Pancreas (tissue), 10 donors: ENCODE measurements around the gene SRGAP2C. TPM values are rescaled to one million over a fixed set of nuclear protein-coding genes. Genes with fewer than 3 reads are reported as not detected.
"Not testable (repeated sequence)": the region's sequence is repeated elsewhere in the genome, so short reads cannot be mapped to it uniquely, and the experiment has no call there.

Experiments
- ATAC-seq, 4 donors: fragments of 200-7000 bp; cut with Tn5 transposase; one replicate each; pipeline versions ENCODE4 v1.8.0 to v1.9.1; 2020; ENCODE audit warnings: mild to moderate bottlenecking in 4 of 4, moderate library complexity in 4 of 4
- DNase-seq, 6 donors: peaks; one replicate each; pipeline ENCODE4 v3.0.0-alpha.2; 2020
- FAIRE-seq: peaks from 2 replicates; lab custom pipeline; 2012; peaks lifted over from hg19 to GRCh38; lab: Jason Lieb, UNC
- H3K27ac ChIP-seq, 4 donors: fragments of 200-600 bp; sonication (generic); 1 replicate in 3 of 4; 2 replicates in 1 of 4; pipeline versions ENCODE4 v1.5.0 to v1.8.0; 2020
- H3K27me3 ChIP-seq, 4 donors: fragments of 200-600 bp; one replicate each; pipeline ENCODE4 v1.8.0; 2021
- H3K36me3 ChIP-seq, 3 donors: fragments of 200-600 bp; sonication (generic) in 1 of 3; one replicate each; pipeline versions ENCODE4 v1.5.0 to v1.8.0; 2020 to 2021
- H3K4me1 ChIP-seq, 3 donors: fragments of 200-600 bp; one replicate each; pipeline ENCODE4 v1.8.0; 2021
- H3K4me3 ChIP-seq, 4 donors: fragments of 200-600 bp; sonication (generic) in 2 of 4; one replicate each; pipeline versions ENCODE4 v1.5.0 to v1.8.0; 2020 to 2021
- H3K9me3 ChIP-seq, 4 donors: fragments of 200-600 bp; one replicate each; pipeline ENCODE4 v1.8.0; 2021
- WGBS, 2 donors: extraction: QIAGEN DNeasy Blood & Tissue Kit; methylation state at CpG; one replicate each; pipeline ENCODE4 v1.1.7; 2013; 5-methylcytosine and 5-hydroxymethylcytosine counted together
- intact Hi-C, 3 donors: fragments of 100-400 bp; cut with DNase I; formaldehyde crosslinking; loops; one replicate each; pipeline versions ENCODE4 v1.11.1 to v1.14.2; 2022
- polyA plus RNA-seq, 2 donors: library from polyadenylated mRNA; stranded (reverse); fragments of 200-250 nt; gene quantifications; one replicate each; pipeline ENCODE4 v1.2.3, GENCODE V29; 2013
- total RNA-seq, 6 donors: library from RNA; stranded (reverse); fragmentation: NEBNext Ultra II Directional in 4 of 6; extraction: Animal tissue kit (Norgen Biotek cat#: 25700) in 4 of 6; gene quantifications; one replicate each; pipeline versions ENCODE4 v1.2.1 to v1.2.4, GENCODE V29; 2021 to 2023
- donor health status: healthy with polysubstance abuse.
- donor health status: DM: no; HTN: no; CAD: no; lungs with moderate emphysema.
- donor health status: DM: no; HTN: no; CAD: no.
- donor health status: control.
- donor health status: control.
- donor health status: Bipolar disorder and iron deficiency.
- donor health status: DM: yes; HTN: yes; CAD: no.
- donor health status: DM: no; HTN: no; CAD: no.
- donor health status: DM: no; HTN: no; CAD: no.
- donor health status: DM: yes; HTN: yes; CAD: no.

The SRGAP2C gene
- total and polyA plus RNA-seq, 8 donors: 2.2 to 12.4 (median 4.8) TPM

DNA sequence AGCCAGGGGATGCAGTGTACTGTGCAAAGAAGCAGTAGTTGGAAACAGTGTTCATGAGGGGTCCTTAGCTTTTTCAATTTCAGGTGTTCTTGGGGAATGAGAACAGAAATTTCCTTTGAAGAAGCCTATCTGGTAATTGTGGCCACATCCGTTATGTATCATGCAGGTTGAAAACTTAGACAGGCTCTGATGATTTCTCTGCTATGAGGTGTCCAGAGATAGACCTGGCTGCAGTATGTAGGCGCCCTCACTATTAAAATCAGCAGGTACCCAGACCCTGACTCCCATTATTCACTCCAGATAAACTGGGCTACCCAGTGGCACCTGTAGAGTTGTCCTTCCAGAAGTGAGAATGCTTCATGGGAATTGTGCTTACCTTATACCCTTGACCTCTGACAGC, 7.7 kb downstream of the SRGAP2C start:
- H3K27me3 ChIP-seq, H3K4me3 ChIP-seq, H3K27ac ChIP-seq, H3K36me3 ChIP-seq, DNase-seq, FAIRE-seq, H3K4me1 ChIP-seq, H3K9me3 ChIP-seq, ATAC-seq, intact Hi-C loops: not testable (repeated sequence)
- 88 to 93% methylated on average over 1 to 2 of the region's 2 CpGs for WGBS, 2 donors

- H3K4me1 ChIP-seq, H3K27ac ChIP-seq, FAIRE-seq, H3K4me3 ChIP-seq, DNase-seq, H3K9me3 ChIP-seq, intact Hi-C loops, H3K27me3 ChIP-seq, ATAC-seq, H3K36me3 ChIP-seq: not testable (repeated sequence)
- WGBS, 2 donors: 91 to 97% methylated on average over 2 to 3 of the region's 7 CpGs
These were observed 12.5 kb downstream of the SRGAP2C start for GRCh38 chr1:121197095-121197882.

DNA sequence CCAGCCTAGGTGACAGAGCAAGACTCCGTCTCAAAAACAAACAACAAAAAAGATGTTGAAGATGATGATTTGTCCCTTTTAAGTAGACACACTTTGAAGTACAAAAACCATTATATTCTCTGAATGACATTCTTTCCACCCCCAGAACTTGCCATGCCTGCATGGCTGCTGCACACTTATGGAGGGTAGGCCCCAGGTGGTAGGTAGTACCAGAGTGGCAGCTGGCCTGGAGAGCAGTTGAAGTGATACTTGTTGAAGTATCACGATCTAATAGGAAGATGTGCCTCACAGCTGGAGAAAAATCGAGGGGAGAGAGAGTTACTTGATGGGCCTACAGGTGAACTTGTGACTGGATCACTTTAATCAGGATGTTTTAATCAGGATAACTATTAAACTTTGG, 15.0 kb downstream of the SRGAP2C start:
- intact Hi-C loops, H3K4me1 ChIP-seq, H3K9me3 ChIP-seq, H3K27me3 ChIP-seq, DNase-seq, H3K36me3 ChIP-seq, ATAC-seq, FAIRE-seq, H3K27ac ChIP-seq, H3K4me3 ChIP-seq: not testable (repeated sequence)
- WGBS, 2 donors: 75 to 78% methylated on average over 1 of the region's 3 CpGs

- ATAC-seq: peak in 1 of 4 donors; percentile 29
- H3K27me3 ChIP-seq, H3K4me3 ChIP-seq, FAIRE-seq, H3K36me3 ChIP-seq, H3K4me1 ChIP-seq, intact Hi-C loops, H3K9me3 ChIP-seq, DNase-seq, H3K27ac ChIP-seq: not testable (repeated sequence)
- WGBS, 2 donors: no CpG with 5 or more reads among the region's 1 CpG
These were observed 15.5 kb downstream of the SRGAP2C start for GRCh38 chr1:121200232-121200631.

DNA sequence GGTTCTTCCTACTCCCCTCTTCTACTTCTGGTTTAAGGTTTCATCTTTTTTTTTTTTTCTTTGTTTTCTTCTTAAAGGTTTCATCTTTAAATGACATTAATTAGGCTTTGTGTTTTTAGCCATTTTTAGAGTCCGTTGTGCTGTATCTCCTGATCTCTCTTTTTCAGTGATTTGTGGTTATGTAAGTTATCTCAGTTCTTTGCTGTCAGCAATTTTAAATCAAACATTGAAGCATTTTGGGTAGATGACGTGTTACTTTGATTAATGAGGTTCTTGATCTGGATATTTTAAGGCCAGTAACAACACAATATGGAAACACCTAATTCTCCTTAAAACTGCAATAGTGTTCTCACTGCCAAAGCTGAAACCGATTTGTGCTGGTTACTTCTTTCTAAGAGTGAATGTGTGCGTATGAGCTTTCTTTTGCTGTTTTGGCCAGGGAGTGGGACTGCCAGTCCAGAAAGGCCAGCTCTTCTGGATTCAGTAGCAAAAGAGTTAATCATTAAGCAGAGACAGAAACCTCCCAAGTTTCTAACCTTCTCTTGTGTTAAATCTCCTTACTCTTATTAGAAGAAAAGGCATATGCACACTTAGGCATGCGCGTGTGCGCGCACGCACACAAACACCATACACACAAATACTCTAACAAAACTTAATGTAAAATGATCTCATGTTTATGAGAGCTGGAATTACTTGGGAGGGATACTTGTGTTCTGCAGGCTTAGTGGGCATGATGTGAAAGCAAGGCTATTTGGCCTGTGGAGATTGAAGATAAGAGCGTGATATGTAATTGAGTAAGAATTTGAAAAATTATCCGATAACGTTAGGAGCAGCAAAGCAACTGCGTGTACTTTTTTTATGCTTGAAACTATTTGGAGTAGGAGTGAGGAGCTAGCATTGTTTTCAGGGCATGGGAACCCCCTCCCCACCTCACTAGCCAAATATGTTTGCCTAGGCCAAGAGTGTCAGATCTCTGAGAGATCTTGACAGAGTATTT, 16.5 kb downstream of the SRGAP2C start:
- intact Hi-C loops, H3K36me3 ChIP-seq, H3K27me3 ChIP-seq, H3K9me3 ChIP-seq, H3K4me3 ChIP-seq, FAIRE-seq, H3K4me1 ChIP-seq: not testable (repeated sequence)
- H3K27ac ChIP-seq: peak overlapping the region in 2 of 4 donors; percentile 44
- DNase-seq (peak in 2 of 6 donors; percentile 2 to 15), ATAC-seq (peak; percentile 64 to 85 (median 79))
- 48 to 59% methylated on average over 9 of the region's 13 CpGs for WGBS, 2 donors

GRCh38 chr1:121202986-121203385, 18.2 kb downstream of the SRGAP2C start:
- H3K27me3 ChIP-seq, DNase-seq, FAIRE-seq, H3K9me3 ChIP-seq, H3K27ac ChIP-seq, H3K4me1 ChIP-seq, H3K4me3 ChIP-seq, intact Hi-C loops, H3K36me3 ChIP-seq, ATAC-seq: not testable (repeated sequence)
- WGBS, 2 donors: 64 to 90% methylated on average over 2 to 3 of the region's 3 CpGs

DNA sequence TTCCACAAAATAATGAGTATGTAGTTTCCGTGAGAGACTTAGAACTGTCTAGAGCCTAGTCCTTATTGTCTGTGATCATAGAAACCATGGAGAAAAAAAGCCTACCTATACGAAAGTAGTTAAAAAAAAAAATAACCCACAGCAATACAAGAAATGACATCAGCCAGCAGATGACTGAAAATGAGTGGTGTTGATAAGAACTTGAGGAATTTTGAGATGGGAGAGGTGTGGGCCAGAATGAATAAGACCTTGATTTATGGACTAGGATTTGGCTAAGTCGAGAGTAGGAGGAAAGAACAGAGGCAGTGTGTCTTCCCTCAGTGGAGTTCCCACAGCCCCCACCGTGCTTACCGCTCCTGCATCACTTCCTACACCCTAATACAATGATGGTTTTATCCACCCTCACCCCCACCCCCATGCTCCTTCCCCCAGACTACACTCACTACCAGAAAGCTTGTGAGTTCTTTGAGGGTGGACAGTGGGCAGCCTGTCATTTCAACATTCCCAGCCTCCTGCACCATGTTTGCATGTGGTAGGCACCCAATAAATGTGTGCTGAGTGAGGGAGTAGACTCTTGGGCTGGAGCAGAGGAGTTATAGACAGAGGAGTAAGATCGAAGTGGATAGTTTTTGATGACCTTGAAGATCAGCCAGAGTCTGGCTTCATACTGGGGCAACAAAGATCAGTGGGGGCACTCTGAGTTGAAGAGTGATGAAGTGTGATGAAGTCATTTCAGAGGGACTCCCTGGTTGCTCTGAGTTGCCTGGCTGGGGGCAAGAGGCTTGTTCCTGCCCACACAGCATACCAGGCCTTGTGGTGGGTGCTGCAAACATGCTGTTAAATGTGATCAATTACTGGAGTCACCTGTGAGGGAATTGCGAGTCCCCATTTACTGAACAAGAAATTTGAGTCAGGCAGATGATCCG, 21.3 kb downstream of the SRGAP2C start:
- ATAC-seq: peak in 1 of 4 donors; percentile 15
- intact Hi-C loops, H3K27ac ChIP-seq, DNase-seq, H3K9me3 ChIP-seq, H3K36me3 ChIP-seq, H3K4me3 ChIP-seq, H3K27me3 ChIP-seq, FAIRE-seq, H3K4me1 ChIP-seq: not testable (repeated sequence)
- WGBS, 2 donors: 33 to 52% methylated on average over 1 to 3 of the region's 8 CpGs

DNA sequence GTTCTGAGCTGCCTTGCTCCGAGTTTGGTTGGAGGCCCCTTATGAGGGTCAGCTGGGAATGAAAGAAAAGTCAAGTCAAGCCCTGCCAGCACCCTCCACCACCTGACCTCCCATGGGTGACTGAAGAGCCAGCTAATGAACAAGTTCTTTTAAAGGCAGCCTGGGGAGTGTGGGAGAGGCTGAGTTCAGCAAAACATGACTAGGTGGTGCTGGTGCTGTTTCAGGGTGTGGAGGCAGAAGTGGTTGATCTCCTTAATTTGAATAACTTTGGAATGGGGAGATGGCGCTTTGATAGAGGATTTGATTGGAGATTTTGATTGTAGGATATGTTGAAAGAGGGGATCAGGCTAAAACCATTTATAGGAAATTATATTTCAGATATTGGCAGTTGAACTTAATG, 22.6 kb downstream of the SRGAP2C start:
- H3K4me1 ChIP-seq, H3K27ac ChIP-seq, H3K9me3 ChIP-seq, FAIRE-seq, intact Hi-C loops, ATAC-seq, H3K4me3 ChIP-seq, H3K36me3 ChIP-seq, H3K27me3 ChIP-seq, DNase-seq: not testable (repeated sequence)
- 95 to 100% methylated on average over 1 of the region's 2 CpGs for WGBS, 2 donors

DNA sequence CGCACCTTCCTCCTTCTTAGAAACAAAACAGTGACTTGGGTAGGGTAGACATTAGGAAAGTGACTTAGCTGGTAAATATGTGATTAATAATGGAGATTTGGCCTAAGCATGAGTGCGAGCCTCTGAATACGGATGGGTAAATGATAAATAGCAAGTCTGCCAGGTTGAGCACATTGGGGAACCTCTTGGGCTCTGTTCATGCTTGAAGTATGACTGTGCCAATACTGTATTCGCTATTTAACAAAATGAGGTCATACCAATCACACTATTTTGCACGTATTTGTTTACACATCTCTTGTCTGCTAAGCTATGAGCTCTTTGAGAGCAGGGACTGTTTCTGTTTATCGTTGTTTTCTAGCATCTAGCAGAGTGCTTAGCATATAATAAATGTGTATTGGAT, 23.6 kb downstream of the SRGAP2C start:
- H3K4me1 ChIP-seq, DNase-seq, H3K36me3 ChIP-seq, H3K27ac ChIP-seq, H3K4me3 ChIP-seq, H3K27me3 ChIP-seq, H3K9me3 ChIP-seq, intact Hi-C loops, ATAC-seq, FAIRE-seq: not testable (repeated sequence)
- 72 to 78% methylated on average over 4 to 5 of the region's 6 CpGs for WGBS, 2 donors

DNA sequence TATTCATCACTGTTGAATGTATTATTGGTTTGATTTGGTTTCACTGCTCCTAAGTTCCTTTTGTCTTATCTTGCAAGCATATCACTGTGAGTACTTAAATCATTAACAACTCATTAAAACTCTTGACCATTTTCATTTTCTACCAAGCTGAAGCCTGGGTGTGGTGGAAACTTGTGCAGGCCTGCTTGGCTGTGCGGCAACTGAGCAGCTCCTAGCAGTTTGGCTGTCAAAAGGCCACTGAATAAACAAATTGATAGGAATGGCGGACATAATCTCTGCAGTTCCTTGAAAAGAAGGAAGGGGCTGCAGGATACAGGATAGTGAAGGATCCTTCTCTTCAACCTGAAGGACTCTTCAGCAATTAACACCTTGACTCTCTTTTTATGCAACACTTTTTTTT, 26.0 kb downstream of the SRGAP2C start:
- H3K27me3 ChIP-seq, intact Hi-C loops, ATAC-seq, H3K9me3 ChIP-seq, H3K4me1 ChIP-seq, H3K36me3 ChIP-seq, H3K27ac ChIP-seq, FAIRE-seq, H3K4me3 ChIP-seq, DNase-seq: not testable (repeated sequence)
- WGBS, 2 donors: 73% methylated on average over 2 of the region's 2 CpGs; no CpG with 5 or more reads in 1 of the 2 donors

DNA sequence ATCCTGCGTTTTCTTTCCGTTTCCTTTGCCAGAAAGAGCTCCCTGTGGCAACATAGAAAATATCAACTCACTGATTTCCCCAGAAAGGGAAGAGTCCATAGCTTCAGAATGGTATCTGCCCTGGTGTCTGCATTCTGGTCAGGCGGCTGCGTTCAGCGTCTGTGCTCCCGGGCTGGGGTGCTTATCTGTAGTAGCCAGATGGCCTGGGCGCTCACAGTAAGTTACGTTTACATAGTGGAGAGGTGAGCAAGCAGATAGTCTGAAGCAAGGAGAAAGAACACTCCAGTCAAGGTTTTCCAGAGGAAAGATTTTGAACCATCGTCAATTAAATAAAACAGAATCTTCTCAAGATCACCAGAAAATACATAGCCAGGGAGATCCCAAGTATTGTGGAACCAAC, 28.7 kb downstream of the SRGAP2C start:
- H3K27me3 ChIP-seq, intact Hi-C loops, H3K4me3 ChIP-seq, H3K4me1 ChIP-seq, FAIRE-seq, H3K36me3 ChIP-seq, H3K9me3 ChIP-seq, H3K27ac ChIP-seq: not testable (repeated sequence)
- DNase-seq: peak in 1 of 6 donors; percentile 31
- WGBS, 2 donors: 26% methylated on average over 7 of the region's 9 CpGs; no CpG with 5 or more reads in 1 of the 2 donors
- ATAC-seq: peak in 2 of 4 donors; percentile 77 to 86
